Skin of body (tissue), 2 donors: ENCODE results near the gene PTPRN2. TPM values are rescaled to one million over a fixed set of nuclear protein-coding genes. Genes with fewer than 3 reads are reported as not detected.
"Not testable (repeated sequence)": the region's sequence is repeated elsewhere in the genome, so short reads cannot be mapped to it uniquely, and the experiment has no call there.

ENCODE experiments used
- DNase-seq: peaks from one replicate; lab custom pipeline; 2025; lab: John Stamatoyannopoulos, UW
- total RNA-seq: library from RNA; depleted of rRNA; stranded (reverse); fragments of >200 nt; gene quantifications from one replicate; pipeline ENCODE4 v1.2.3, GENCODE V29; 2014

PTPRN2 gene
- total RNA-seq, 1 donor from 2014 or later, result 0.99 TPM

DNA sequence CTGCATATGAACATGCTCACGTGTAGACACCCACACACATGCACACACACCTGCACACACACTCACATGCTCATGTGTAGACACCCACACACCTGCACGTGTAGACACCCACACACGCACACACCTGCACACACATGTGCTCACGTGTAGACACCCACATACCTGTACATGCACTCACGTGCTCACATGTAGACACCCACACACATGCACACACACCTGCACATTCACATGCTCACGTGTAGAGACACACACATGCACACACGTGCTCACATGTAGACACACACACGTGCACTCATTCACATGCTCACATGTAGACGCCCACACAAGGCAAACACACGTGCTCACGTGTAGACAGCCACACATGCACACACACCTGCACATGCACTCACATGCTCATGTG, 275.8 kb downstream of the PTPRN2 start:
- no peak for DNase-seq

DNA sequence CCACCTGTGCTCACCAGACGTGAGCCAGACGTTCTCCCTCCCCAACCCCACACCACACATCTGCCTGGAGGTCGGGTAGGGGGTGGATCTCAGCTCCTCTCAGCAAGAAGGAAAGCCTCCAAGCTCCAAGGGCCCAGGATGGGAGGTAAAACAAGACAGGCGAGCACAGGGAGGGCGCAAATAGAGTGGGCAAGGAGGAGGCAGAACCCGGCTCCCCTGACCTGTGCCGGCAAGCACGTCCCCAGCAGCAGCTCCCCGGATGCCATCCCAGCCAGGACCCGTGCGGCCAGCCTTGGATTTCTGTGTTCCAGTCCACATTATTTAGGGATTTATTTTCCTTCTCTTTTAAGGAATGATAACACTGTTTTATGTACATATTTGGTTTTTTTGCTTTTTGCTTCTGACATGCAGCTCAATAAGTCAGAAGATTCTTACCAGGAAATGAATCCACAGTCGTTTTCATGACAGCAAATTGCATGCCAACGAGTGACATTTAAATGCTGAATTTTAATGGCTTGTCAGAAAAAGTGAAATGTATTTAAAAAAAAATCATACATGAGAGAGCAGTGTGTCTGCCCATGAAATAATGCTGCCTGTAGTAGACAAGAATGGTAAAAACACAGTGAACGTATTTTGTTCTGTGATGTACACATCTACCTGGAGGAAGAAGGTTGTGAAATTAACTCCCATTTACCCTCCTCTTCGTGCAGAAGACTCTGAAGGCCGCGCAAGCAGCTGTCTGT, 276.5 kb downstream of the PTPRN2 start:
- no peak for DNase-seq

DNA sequence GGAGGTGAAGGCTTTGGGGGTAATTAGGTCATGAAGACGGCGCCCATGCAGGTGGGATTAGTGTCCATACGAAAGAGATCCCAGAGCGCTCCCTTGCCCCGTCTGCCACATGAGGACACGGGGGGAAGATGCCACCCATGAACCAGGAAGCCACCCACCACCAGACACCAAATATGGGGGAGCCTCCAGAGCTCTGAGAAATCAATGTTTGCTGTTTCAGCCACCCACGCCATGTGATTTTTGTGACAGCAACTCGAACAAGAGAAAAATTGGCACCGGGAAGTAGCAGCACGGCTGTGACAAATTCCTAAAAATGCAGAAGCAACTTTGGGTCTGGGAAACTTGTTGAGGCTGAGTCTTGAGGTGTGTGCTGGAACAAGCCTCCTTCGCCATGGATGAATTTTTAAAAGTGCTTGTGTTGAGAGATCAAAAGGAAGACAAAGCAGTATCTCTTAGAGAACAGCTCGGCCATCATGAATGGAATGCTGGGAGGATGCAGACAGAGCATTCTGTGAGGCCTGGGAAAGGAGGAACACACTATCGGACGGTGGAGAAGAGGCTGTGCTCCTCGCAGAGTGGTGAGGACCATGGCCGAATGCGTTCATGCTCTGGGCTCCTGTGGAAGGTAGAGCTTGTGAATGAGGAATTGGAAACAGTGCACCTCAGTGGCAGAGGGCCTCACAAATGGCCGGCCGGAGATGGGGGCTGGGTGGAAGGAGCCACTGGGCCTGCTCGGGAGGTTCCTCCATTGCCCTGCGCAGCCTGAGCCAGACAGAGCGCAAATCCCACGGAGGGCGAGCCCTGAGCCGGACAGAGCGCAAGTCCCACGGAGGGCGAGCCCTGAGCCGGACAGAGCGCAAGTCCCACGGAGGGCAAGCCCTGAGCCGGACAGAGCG, 277.5 kb downstream of the PTPRN2 start:
- DNase-seq, result no peak

DNA sequence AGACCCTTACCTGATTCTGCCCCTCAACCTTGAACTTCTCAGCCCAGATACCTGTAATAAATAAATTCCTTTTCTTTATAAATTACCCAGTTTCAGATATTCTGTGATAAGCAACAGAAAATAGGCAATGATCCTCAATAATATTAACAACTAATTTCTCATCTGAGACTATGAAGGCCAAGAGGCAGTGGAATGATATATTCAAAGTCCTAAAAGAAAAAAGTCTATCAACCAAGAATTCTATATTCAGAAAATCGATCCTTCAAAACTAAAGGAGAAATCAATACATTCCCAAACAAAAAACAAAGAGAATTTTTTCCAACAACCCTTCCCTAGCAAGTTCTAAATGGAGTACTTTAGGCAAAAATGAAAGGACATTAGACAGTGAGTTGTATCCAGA, 279.6 kb downstream of the PTPRN2 start:
- no peak for DNase-seq

DNA sequence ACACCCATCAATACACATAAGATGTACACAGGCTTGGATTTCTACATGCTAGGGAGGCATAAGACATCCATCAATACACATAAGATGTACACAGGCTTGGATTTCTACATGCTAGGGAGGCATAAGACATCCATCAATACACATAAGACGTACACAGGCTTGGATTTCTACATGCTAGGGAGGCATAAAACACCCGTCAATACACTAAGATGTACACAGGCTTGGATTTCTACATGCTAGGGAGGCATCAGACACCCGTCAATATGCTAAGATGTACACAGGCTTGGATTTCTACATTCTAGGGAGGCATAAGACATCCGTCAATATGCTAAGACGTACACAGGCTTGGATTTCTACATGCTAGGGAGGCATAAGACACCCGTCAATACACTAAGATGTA, 283.6 kb downstream of the PTPRN2 start:
- DNase-seq, result not testable (repeated sequence)

DNA sequence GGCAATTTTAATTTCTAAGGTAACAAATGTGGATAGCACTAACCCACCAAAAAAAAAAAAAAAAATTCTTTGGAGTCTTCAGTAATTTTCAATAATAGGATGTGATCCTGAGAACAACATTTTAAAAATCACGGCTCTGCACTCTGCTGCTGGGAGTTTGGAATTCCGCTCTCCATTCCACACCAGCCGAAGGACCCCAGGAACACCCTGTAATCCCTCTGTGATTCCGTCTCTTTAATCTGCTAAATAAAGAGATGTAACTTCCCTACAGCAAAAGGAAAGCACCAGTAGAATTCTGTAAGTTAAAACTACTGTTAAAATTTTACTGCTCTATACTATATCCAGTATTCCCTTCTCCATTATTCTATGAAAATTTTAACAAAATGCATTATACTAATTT, 284.5 kb downstream of the PTPRN2 start:
- no peak for DNase-seq

DNA sequence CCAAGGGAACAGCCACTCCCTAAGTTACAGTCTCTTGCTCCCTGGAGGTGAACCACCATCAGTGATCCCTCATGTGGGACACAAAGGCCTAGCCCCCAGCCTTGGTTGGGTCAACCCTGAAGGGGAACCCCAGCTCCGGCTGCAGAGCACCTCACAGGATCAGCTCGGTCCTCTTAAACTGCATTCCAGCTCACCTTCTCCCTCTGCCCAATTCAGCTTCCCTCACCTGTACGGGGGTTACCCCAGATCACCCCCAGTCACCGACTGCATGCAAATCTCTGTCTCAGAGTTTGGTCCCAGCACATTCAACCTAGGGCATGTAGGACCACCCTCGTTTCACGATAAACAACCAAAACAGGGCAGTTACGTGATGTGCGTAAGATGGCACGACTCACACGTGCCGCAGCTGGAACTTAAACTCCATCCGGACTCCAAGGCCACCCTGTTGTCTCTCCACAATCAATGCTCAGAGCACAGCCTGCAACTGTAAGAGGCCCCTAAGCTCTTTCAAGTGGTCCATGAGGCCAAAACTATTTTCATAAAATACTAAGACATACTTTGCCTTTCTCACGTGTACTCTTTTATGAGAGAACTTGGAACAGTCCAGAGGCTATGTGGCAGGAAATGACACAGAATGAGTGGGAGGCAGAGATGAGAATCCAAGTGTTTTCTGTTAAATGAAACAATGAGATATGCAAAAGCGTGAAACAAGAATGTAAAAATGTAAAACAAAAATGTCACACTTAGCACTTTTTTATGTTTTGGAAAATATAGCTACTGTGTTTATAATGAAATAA, 285.2 kb downstream of the PTPRN2 start:
- DNase-seq, result no peak

DNA sequence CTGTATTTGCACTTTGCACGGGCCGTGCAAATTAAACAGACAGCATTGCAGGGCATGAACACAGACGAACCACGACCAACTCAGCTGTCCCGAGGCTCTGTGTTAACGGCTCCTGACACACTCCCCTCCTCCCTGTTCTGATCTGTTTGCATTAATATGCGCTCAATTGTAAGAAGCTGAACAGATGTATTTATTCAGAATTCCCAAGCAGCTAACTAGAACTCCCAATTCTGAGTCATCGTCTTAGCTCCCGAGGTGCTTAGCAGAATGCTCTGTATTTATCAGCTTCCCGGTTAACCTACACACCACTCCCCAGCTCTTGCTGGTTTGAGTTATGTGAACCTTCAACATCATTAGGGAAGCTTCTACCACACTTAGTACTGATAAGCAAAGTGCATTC, 286.4 kb downstream of the PTPRN2 start:
- DNase-seq, result no peak

DNA sequence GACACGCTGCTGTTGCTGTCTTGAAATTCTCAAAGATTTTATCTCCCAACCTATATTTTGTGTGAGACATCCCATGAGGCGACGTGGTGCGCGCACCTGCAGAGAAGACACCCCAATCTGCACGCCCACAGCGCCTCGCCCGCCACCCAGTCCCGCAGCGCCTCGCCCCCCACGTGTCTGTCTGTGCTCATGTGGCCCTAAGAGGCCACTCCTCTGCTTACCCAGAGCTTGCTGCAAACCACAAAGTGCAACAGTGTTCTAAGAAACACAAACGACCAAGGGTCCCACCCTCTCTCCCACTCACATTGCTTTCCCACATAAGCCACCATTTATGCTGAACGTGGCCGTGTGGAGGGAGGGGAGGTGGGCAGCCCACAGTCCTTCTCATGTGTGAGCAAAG, 287.2 kb downstream of the PTPRN2 start:
- no peak for DNase-seq

DNA sequence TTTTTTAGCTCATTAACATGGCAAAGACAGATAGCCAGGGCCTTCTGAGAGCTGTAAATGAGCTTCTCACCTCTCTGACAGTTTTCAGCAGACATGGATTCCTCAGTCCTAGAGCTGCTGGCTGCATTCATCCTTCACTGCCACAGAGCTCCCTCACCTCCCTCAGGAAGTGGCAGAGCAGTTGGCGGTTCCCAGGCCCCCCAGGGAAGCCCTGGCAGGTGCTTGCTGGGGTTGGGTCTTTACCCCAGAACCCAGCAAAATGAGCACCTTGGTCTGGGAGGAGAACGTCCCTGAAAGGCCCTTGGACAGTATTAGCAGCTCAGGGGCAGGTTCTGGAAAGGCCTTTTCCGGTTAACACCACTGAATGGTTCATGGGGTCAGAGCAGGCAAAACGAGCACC, 288.0 kb downstream of the PTPRN2 start:
- DNase-seq, result no peak

DNA sequence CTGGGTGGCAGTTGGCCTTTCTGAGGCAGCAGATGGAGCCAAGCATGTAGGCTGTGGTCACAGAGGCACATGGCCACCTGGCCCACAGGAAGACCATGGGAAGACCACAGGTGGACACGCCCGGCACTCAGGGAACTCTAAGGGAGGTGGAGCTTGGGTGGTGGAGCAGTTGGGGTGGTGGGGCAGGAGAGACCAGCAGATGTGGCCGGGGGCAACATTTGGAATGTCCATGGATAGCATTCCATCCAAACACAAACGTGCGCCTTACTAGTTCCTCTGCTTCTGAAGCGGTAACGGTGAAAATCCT, 290.9 kb downstream of the PTPRN2 start:
- DNase-seq, result no peak

DNA sequence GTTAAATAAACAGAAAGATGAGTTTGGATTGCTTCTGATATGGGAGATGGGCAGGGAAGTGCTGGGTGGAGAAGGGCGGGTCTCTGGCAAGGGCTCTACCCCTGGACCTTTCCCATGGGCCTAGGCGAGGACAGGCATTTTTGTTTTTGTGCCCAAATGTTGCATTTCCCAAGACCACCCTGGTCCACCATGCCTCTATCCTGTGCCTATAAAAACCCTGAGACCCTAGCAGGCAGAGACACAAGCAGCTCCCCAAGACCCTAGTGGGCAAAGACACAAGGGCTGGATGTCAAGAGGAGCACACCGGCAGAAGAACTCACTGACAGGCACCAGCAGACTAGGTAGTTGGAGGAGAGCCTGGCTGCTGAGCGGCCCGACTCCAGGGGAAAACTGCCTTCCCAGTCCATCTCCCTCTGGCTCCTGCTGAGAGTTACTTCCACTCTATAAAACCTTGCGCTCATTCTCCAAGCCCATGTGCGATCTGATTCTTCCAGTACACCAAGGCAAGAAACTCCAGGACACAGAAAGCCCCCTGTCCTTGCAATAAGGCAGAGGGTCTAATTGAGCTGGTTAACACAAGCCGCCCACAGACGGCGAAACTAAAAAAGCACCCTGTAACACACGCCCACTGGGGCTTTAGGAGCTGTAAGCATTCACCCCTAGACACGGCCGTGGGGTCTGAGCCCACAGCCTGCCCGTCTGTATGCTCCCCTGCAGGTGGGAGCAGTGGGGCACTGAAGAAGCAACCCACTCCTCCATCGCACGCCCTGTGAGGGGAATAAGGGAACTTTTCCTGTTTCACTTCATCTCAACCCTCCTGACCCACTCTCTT, 291.4 kb downstream of the PTPRN2 start:
- no peak for DNase-seq

DNA sequence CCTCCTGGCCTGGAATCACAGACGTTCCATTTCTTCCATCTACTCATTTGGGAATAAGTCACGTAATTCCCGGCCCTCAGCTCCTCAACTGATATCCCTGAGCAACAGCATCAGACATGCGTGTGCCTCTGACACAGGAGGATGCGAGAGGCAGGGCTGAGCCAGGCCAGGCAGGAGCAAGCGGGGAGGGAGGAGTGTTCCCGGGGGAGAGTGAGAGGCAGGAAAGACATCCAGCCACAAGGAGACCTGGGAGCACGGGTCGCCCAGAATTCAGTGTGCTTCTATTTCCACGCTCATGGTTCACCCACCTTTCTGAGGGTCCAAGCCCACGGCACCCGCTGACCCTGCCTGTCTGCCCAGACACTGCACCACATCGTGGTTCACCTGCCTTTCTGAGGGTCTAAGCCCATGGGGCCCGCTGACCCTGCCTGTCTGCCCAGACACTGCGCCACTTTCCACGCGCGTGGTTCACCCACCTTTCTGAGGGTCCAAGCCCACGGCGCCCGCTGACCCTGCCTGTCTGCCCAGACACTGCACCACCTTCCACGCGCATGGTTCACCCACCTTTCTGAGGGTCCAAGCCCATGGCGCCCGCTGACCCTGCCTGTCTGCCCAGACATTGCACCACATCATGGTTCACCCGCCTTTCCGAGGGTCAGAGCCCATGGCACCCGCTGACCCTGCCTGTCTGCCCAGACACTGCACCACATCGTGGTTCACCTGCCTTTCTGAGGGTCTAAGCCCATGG, 293.0 kb downstream of the PTPRN2 start:
- DNase-seq, result not testable (repeated sequence)

DNA sequence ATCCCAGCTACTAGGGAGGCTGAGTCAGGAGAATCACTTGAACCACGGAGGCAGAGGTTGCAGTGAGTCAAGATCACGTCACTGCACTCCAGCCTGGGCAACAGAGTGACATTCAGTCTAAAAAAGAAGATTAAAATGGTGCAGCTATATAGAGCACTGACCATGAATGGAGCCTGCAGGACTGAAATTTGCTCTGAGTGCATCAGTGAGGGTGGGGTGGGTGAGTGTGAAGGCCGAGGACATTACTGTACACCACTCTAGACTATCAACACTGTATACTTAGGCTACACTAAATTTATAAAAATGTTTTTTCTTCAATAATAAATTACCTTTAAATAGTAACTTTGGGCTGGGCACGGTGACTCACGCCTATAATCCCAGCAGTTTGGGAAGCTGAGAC, 294.7 kb downstream of the PTPRN2 start:
- DNase-seq, result no peak

DNA sequence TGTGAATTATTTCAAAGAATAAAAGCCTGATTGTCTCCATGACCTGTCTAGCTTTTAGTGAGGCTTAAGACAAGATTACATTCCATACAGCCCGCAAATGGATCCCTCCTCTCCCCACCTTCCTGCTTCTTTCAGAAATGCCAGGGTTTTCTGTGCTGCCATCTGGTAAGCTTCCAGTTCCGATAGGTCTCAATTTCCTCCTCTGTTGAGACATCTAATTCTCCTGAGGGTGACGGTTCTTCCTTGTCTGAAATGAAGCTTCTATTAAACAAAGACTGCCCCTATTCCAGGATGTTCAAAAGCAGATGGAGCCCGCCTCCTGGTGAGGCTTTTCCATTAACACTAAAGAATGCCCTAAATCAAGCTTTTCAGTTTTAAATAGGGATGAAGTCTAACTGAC, 295.6 kb downstream of the PTPRN2 start:
- DNase-seq, result no peak

DNA sequence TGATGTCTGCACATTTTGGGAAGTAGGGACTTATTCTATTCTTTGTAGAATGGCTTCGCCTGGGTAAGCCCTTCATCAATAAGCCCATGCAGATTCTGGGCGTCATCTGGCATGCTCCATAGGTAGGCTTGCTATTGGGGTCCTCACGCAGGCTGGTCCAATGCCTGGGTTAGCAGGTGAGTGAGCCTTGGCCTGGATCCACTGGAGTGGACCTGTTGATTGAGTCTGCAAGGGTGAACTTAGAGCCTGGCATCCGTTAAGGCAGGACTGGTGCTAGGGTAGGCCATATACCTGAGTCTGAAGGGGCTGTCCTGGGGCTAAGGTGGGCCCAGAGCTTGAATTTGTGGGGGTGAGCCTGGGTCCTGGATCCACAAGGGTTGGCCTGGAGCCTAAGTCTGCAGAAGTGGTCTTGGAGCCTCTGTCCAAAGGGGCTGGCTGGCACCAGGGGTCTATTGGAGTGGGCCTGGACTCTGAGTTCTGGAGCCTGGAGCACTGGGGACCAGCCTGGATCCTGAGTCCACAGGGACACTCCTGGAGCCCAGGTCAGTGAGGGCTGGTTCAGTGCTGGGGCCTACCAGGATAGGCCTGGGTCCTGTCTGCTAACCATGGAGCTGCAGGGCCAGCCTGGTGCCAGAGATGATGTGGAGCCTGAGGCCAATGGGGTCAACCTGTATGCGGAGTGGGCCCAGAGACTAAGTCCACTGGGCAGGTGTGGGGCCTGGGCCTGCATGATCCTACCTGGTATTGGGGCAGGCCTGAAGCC, 297.7 kb downstream of the PTPRN2 start:
- no peak for DNase-seq

DNA sequence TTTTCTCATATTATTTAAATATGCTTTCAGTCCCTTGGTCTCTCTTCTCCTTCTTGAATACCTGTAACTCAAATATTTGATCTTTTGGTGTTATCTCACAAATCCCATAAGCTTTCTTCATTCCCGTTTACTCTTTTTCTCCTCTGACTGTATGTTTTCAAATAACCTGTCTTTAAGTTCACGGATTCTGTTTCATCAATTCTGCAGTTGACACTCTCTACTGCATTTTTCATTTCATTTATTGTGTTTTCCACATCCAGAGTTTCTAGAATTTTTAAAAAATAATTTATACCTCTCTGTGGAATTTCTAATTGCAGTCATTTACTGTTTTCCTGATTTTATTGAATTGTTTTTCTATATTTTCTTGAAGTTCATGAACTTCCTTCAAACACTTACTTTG, 298.4 kb downstream of the PTPRN2 start:
- no peak for DNase-seq

DNA sequence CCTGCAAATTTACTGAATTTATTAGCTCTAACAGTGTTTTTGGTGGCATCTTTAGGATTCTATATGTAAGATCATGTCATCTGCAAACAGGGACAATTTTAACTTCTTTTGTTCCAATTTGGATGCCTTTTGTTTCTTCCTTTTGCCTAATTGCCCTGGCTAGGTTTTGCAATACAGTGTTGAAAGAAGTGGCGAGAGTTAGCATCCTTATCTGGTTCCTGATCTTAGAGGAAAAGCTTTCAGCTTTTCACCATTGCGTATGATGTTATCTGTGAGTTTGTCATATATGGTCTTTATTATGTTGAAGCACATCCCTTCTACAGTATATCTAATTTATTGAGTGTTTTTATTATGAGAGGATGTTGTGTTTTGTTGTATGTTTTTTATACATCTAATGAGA, 301.4 kb downstream of the PTPRN2 start:
- DNase-seq, result no peak

DNA sequence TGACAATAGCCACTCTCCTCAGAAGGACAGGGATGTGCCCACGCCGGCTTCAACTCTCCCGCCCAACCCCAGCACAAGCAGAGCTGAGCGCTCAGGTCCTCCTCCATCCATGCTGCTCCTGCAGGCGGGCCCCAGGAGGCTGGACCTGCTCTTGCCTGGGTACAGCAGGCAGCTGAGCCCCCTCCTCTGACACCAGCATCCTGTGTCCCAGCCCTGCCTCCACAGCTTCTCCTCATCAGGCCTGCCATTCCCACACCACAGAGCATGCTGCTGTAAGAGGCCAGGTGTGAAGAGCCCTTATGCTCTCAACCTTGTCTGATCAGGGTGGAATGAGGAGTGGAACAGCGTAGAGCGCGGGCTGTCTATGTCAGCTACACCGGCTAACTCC, 302.2 kb downstream of the PTPRN2 start:
- DNase-seq, result no peak
